Breast epithelium (tissue), 3 donors: ENCODE results near the gene METTL4.

ENCODE experiments used
- POLR2A ChIP-seq: fragments of 450-650 bp; IDR thresholded peaks from one replicate; pipeline ENCODE4 v1.6.1; 2016; ENCODE audit warnings: antibody characterized with exemption, mild to moderate bottlenecking, moderate library complexity
- TF ChIP-seq, protein P1 (sequence below), 3 donors: fragments of 450-650 bp; IDR thresholded peaks; one replicate each; pipeline ENCODE4 v1.5.1; 2016 to 2017; ENCODE audit warnings: antibody characterized with exemption in 3 of 3, mild to moderate bottlenecking in 3 of 3, moderate library complexity in 3 of 3

DNA sequence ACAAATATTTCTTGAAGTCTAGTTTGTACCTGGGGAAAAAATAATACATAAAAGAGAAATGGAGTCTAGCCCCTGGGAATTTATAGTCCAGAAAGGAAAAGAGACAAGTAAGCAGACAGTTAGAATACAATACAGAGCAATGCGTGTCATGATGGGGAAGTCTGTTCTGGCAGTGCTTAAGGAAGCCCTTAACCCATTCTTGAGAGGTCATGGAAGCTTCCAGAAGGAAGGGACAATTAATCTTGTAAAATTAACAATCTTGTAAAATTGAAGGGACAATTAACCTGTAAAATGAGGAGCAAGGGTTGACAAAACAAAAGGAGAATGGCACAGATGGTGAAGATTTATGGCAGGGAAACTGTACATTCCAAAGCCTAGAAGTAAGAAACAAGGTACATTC is 66.7 kb downstream of the METTL4 start:
- TF ChIP-seq, protein P1, sequence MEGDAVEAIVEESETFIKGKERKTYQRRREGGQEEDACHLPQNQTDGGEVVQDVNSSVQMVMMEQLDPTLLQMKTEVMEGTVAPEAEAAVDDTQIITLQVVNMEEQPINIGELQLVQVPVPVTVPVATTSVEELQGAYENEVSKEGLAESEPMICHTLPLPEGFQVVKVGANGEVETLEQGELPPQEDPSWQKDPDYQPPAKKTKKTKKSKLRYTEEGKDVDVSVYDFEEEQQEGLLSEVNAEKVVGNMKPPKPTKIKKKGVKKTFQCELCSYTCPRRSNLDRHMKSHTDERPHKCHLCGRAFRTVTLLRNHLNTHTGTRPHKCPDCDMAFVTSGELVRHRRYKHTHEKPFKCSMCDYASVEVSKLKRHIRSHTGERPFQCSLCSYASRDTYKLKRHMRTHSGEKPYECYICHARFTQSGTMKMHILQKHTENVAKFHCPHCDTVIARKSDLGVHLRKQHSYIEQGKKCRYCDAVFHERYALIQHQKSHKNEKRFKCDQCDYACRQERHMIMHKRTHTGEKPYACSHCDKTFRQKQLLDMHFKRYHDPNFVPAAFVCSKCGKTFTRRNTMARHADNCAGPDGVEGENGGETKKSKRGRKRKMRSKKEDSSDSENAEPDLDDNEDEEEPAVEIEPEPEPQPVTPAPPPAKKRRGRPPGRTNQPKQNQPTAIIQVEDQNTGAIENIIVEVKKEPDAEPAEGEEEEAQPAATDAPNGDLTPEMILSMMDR (IDR thresholded peaks at IDR 0.05): no peak
- no peak for TF ChIP-seq POLR2A
